GM12891 (cell line): ENCODE results near the gene ZNF490.

Experiments used
- DNase-seq: peaks from one replicate; pipeline ENCODE4 v3.0.0; 2011; ENCODE audit warnings: low spot score; ENCODE audit not compliant: insufficient read length
- FAIRE-seq: peaks from 2 replicates; lab custom pipeline; 2011; peaks lifted over from hg19 to GRCh38; lab: Jason Lieb, UNC
- PAX5 ChIP-seq: IDR thresholded peaks from 2 replicates; pipeline ENCODE4 v1.6.1; 2011; ENCODE audit warnings: low read length, moderate library complexity, mild to moderate bottlenecking; ENCODE audit not compliant: insufficient read depth, severe bottlenecking
- POLR2A ChIP-seq: IDR thresholded peaks from 2 replicates; pipeline ENCODE4 v1.6.1; 2011; ENCODE audit warnings: low read depth, low read length, control low read depth
- POLR2AphosphoS5 ChIP-seq: IDR thresholded peaks from 2 replicates; pipeline ENCODE4 v1.6.1; 2011; ENCODE audit warnings: low read depth, low read length, control low read depth
- POU2F2 ChIP-seq: IDR thresholded peaks from 2 replicates; pipeline ENCODE4 v1.6.1; 2011; ENCODE audit warnings: low read depth, mild to moderate bottlenecking, control low read depth, low read length, moderate library complexity
- SPI1 ChIP-seq: IDR thresholded peaks from 2 replicates; pipeline ENCODE4 v1.6.1; 2011; ENCODE audit warnings: low read depth, low read length, control low read depth
- TAF1 ChIP-seq: IDR thresholded peaks from 2 replicates; pipeline ENCODE4 v1.6.1; 2011; ENCODE audit warnings: low read depth, low read length, control low read depth

The ZNF490 gene

GRCh38 chr19:12551060-12551832 lies 59.4 kb downstream of the ZNF490 start, which contains the start of gene ZNF564:
Gene ZNF564 (minus strand): TSS chr19:12551482. CDS start chr19:12551332, 150 bp downstream.
- DNase-seq (peak; percentile 92), FAIRE-seq (peak; percentile 95)
- TF ChIP-seq POLR2A (peak; percentile 94), POU2F2 (peak; percentile 96), POLR2AphosphoS5 (peak; percentile 93), SPI1 (peak; percentile 66), PAX5 (no peak), TAF1 (peak; percentile 84)

- FAIRE-seq: no peak
- TF ChIP-seq TAF1 (no peak), POLR2AphosphoS5 (no peak), SPI1 (no peak), POLR2A (no peak), PAX5 (no peak), POU2F2 (no peak)
- no peak for DNase-seq
These were observed 63.7 kb downstream of the ZNF490 start for GRCh38 chr19:12546903-12547302.

- no peak for FAIRE-seq
- no peak for DNase-seq
- no peak for TF ChIP-seq POU2F2
- TF ChIP-seq POLR2AphosphoS5: no peak
- no peak for TF ChIP-seq PAX5
- TF ChIP-seq TAF1: no peak
- TF ChIP-seq POLR2A: no peak
- TF ChIP-seq SPI1: no peak
These were observed 64.5 kb downstream of the ZNF490 start for GRCh38 chr19:12546068-12546467.

GRCh38 chr19:12545267-12545666 lies 65.3 kb downstream of the ZNF490 start:
- DNase-seq (no peak), FAIRE-seq (no peak)
- TF ChIP-seq POU2F2: no peak

GRCh38 chr19:12544401-12544876 lies 66.2 kb downstream of the ZNF490 start:
- DNase-seq (no peak), FAIRE-seq (no peak)
- TF ChIP-seq PAX5: no peak
- no peak for TF ChIP-seq SPI1
- TF ChIP-seq POU2F2: no peak
- TF ChIP-seq POLR2A: no peak
- TF ChIP-seq POLR2AphosphoS5: no peak
- TF ChIP-seq TAF1: no peak

GRCh38 chr19:12543855-12544254 lies 66.8 kb downstream of the ZNF490 start:
- FAIRE-seq: no peak
- TF ChIP-seq TAF1 (no peak), PAX5 (no peak), POLR2A (no peak), SPI1 (no peak), POLR2AphosphoS5 (no peak), POU2F2 (no peak)

More at GRCh38 chr19:12543855-12544254, 66.8 kb downstream of the ZNF490 start:
- DNase-seq: no peak
